Left cardiac atrium (tissue), 4 donors: Measurements from ENCODE around the gene SORCS2. TPM values are rescaled to one million over a fixed set of nuclear protein-coding genes. Genes with fewer than 3 reads are reported as not detected.
A peak's percentile ranks its signal among the peaks of the same experiment; 100 is the strongest.

Source experiments
- ATAC-seq, 2 donors: fragments of 200-7000 bp; cut with Tn5 transposase; one replicate each; pipeline ENCODE4 v1.9.1; 2020; ENCODE audit warnings: mild to moderate bottlenecking in 2 of 2, moderate library complexity in 2 of 2
- DNase-seq: peaks from one replicate; pipeline ENCODE4 v3.0.0-alpha.2; 2020
- intact Hi-C, 2 donors: fragments of 100-400 bp; cut with DNase I; formaldehyde crosslinking; loops; one replicate each; pipeline versions ENCODE4 v1.14.1 to v1.15.1; 2022 to 2023
- total RNA-seq, 2 donors: library from RNA; stranded (reverse); fragmentation: NEBNext Ultra II Directional; extraction: Animal tissue kit (Norgen Biotek cat#: 25700); gene quantifications; one replicate each; pipeline ENCODE4 v1.2.1, GENCODE V29; 2021
- donor health status: DM: no; HTN: yes; CAD: no.
- donor health status: DM: no; HTN: yes; CAD: no; lungs with severe emphysema.
- donor health status: DM: yes; HTN: yes; CAD: no.
- donor health status: Dilated cardiomyopathy.

Gene SORCS2
- total RNA-seq, 2 donors from 2014 or later, result 2.4 to 2.6 TPM

GRCh38 chr4:7361280-7361895 lies 169.1 kb downstream of the SORCS2 start:
- DNase-seq (peak; percentile 40), ATAC-seq (peak; percentile 44 to 62)
- intact Hi-C loops, result no loop called here

- ATAC-seq, result no peak
- intact Hi-C loops, result no loop called here
- DNase-seq, result no peak
These were observed 170.0 kb downstream of the SORCS2 start for GRCh38 chr4:7362341-7362740.

GRCh38 chr4:7362862-7363430 lies 170.6 kb downstream of the SORCS2 start:
- intact Hi-C loops, result no loop called here
- ATAC-seq, result no peak

GRCh38 chr4:7364979-7365378 lies 172.6 kb downstream of the SORCS2 start:
- intact Hi-C loops, result no loop called here
- DNase-seq (no peak), ATAC-seq (peak; percentile 32 to 39)

More at GRCh38 chr4:7362862-7363430, 170.6 kb downstream of the SORCS2 start:
- DNase-seq, result no peak

DNA sequence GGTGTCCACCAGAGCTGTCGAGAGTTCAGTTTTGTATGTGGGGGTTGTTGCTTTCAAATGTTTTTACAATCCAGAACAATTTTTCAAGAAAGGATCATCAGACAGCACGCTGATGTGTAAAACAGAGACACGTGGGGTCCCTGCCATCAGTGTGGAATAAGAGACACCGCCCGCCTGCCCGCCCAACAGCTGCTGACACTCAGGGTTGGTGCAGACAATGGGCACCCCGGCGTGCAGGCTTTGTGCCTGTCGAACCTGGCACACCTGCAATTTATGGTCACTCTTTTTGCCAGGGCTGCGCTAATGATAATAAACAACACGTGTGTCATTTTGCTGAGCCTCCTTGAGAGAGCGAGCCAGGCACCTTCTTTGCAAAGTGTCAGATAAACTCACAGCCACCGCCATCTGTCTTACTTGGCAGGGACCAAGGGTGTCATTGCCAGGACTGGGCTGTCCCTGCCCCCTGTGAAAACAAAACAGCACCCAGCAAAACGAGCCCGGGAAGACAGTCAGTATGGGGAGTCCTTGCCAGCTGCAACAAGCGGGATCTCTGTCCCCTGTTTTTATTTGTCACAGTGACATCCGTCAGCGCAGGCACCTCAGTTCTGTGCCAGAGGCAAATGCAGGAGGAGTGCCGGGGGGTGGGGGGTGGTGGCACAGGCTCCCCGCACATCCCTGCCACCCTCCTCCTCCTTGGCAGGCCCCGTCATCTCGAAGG lies 173.3 kb downstream of the SORCS2 start:
- ATAC-seq, result peak; percentile 85 to 87
- DNase-seq, result no peak
- intact Hi-C loops, result no loop called here

GRCh38 chr4:7366180-7366945 lies 174.0 kb downstream of the SORCS2 start:
- DNase-seq (no peak), ATAC-seq (no peak)
- intact Hi-C loops, result no loop called here

- intact Hi-C loops, result no loop called here
- ATAC-seq, result no peak
- DNase-seq, result no peak
These were observed 174.6 kb downstream of the SORCS2 start for GRCh38 chr4:7366954-7367353.

GRCh38 chr4:7367406-7367805 lies 175.1 kb downstream of the SORCS2 start:
- intact Hi-C loops, result no loop called here
- DNase-seq (no peak), ATAC-seq (no peak)

DNA sequence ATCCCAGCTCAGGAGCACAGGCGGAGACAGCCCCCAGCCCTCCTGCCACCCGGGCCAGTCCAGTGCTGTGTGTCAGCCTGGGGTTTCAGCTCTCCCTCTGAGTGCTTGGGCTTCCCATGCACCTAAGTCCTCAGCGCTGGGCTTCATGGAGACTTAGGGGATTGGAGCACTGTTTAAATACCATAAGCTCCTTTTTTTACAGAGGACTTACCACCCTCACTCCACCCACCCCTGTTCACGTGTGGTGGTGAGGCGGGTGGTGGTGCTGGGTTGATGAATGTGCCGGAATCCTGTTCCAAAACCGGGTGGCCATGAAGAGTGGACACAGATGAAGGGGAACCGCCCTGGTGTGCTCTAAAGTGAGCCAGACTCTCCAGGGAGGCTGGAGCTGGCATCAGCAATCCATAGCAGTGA lies 175.5 kb downstream of the SORCS2 start:
- ATAC-seq, result no peak
- intact Hi-C loops, result no loop called here

GRCh38 chr4:7368296-7368695 lies 176.0 kb downstream of the SORCS2 start:
- DNase-seq (no peak), ATAC-seq (no peak)
- intact Hi-C loops, result no loop called here

More for the DNA sequence above, 175.5 kb downstream of the SORCS2 start:
- no peak for DNase-seq

- no peak for DNase-seq
- no peak for ATAC-seq
- intact Hi-C loops, result no loop called here
These were observed 177.2 kb downstream of the SORCS2 start for GRCh38 chr4:7369511-7369910.

GRCh38 chr4:7370038-7370437 lies 177.7 kb downstream of the SORCS2 start:
- ATAC-seq, result no peak
- no peak for DNase-seq
- intact Hi-C loops, result no loop called here

- intact Hi-C loops, result no loop called here
- ATAC-seq, result no peak
- DNase-seq, result no peak
These were observed 179.0 kb downstream of the SORCS2 start for GRCh38 chr4:7371210-7371941.

DNA sequence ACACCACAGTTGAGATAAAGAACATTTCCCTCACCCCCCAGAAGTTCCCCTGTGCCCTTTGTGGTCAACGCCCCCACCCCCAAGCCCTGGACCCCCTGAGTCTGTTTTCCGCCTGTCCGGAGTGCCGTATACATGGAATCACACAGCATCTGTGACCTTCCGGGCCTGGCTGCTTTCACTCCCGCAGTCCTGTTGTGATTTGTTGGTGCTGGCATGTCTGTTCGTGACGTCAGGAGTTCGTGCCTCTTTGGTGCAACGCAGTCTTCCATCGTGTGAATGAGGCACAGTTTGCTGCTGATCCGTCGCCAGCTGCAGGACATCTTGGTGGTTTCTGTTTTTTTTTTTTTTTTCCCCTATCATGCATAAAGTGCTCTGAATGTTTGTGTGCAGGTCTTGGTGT lies 180.3 kb downstream of the SORCS2 start:
- ATAC-seq (no peak), DNase-seq (no peak)
- intact Hi-C loops, result no loop called here

- DNase-seq (no peak), ATAC-seq (no peak)
- intact Hi-C loops, result no loop called here
These were observed 182.2 kb downstream of the SORCS2 start for GRCh38 chr4:7374571-7374970.

GRCh38 chr4:7375427-7375826 lies 183.1 kb downstream of the SORCS2 start:
- ATAC-seq (peak in 1 of 2 donors; percentile 43), DNase-seq (no peak)
- intact Hi-C loops, result no loop called here

GRCh38 chr4:7377223-7377865 lies 185.0 kb downstream of the SORCS2 start:
- DNase-seq, result no peak
- peak; percentile 17 to 75 for ATAC-seq
- intact Hi-C loops, result no loop called here

GRCh38 chr4:7379186-7379585 lies 186.8 kb downstream of the SORCS2 start:
- no peak for ATAC-seq
- intact Hi-C loops, result no loop called here
- no peak for DNase-seq

- ATAC-seq (no peak), DNase-seq (no peak)
- intact Hi-C loops, result no loop called here
These were observed 187.4 kb downstream of the SORCS2 start for GRCh38 chr4:7379719-7380118.
